Stimulated activated naive CD4-positive, alpha-beta T cell treated with Interleukin-2 at 50 U/mL for 16 hours (primary cell): Measurements from ENCODE around the gene MRTFA.
"Not testable (repeated sequence)": the region's sequence is repeated elsewhere in the genome, so short reads cannot be mapped to it uniquely, and the experiment has no call there.

Source experiments
- DNase-seq: peaks from one replicate; lab custom pipeline; 2025; lab: John Stamatoyannopoulos, UW

MRTFA gene

GRCh38 chr22:40595497-40596234 lies 40.9 kb downstream of the MRTFA start:
- no peak for DNase-seq

GRCh38 chr22:40594924-40595323 lies 41.6 kb downstream of the MRTFA start:
- no peak for DNase-seq

- no peak for DNase-seq
Measured at GRCh38 chr22:40594346-40594745, 42.2 kb downstream of the MRTFA start.

- no peak for DNase-seq
Measured at GRCh38 chr22:40593460-40594273, 42.9 kb downstream of the MRTFA start.

- no peak for DNase-seq
Measured at GRCh38 chr22:40592352-40593113, 44.0 kb downstream of the MRTFA start.

- no peak for DNase-seq
Measured at GRCh38 chr22:40588726-40589125, 47.8 kb downstream of the MRTFA start.

GRCh38 chr22:40586781-40587180 lies 49.7 kb downstream of the MRTFA start:
- no peak for DNase-seq

- DNase-seq: no peak
Measured at GRCh38 chr22:40585310-40585751, 51.2 kb downstream of the MRTFA start.

- not testable (repeated sequence) for DNase-seq
Measured at GRCh38 chr22:40584766-40585165, 51.8 kb downstream of the MRTFA start.

- no peak for DNase-seq
Measured at GRCh38 chr22:40583053-40583741, 53.3 kb downstream of the MRTFA start.

- no peak for DNase-seq
Measured at GRCh38 chr22:40582063-40582462, 54.5 kb downstream of the MRTFA start.

GRCh38 chr22:40580631-40581030 lies 55.9 kb downstream of the MRTFA start:
- no peak for DNase-seq

- DNase-seq: no peak
Measured at GRCh38 chr22:40578171-40578570, 58.3 kb downstream of the MRTFA start.

- no peak for DNase-seq
Measured at GRCh38 chr22:40572976-40573375, 63.5 kb downstream of the MRTFA start.

GRCh38 chr22:40571887-40572286 lies 64.6 kb downstream of the MRTFA start:
- no peak for DNase-seq

- no peak for DNase-seq
Measured at GRCh38 chr22:40567626-40568328, 68.7 kb downstream of the MRTFA start.

- DNase-seq: no peak
Measured at GRCh38 chr22:40567106-40567505, 69.4 kb downstream of the MRTFA start.

- no peak for DNase-seq
Measured at GRCh38 chr22:40560994-40561515, 75.5 kb downstream of the MRTFA start.

- no peak for DNase-seq
Measured at GRCh38 chr22:40560551-40560950, 76.0 kb downstream of the MRTFA start.

GRCh38 chr22:40557972-40558371 lies 78.5 kb downstream of the MRTFA start:
- no peak for DNase-seq

GRCh38 chr22:40556641-40557040 lies 79.9 kb downstream of the MRTFA start:
- no peak for DNase-seq
